H1 (cell line): Measurements from ENCODE around the gene TOM1L2. TPM values are rescaled to one million over a fixed set of nuclear protein-coding genes. Genes with fewer than 3 reads are reported as not detected.

Experiments used
- ATF3 ChIP-seq: IDR thresholded peaks from 2 replicates; pipeline ENCODE4 v1.6.1; 2011; ENCODE audit warnings: low read depth, mild to moderate bottlenecking, low read length; ENCODE audit not compliant: insufficient read depth
- CHD7 ChIP-seq: fragments of 300-600 bp; sonication (generic); IDR thresholded peaks from 2 replicates; pipeline ENCODE4 v1.7.1; 2012; ENCODE audit warnings: low read length, moderate library complexity, mild to moderate bottlenecking, inconsistent platforms; ENCODE audit not compliant: insufficient replicate concordance
- EP300 ChIP-seq, 2 experiments: IDR thresholded peaks; 1 replicate in 1 of 2; 2 replicates in 1 of 2; pipeline ENCODE4 v1.6.1; 2011 to 2012; ENCODE audit warnings: low read depth in 2 of 2, low read length in 2 of 2, mild to moderate bottlenecking in 2 of 2, borderline replicate concordance in 1 of 2, inconsistent platforms in 1 of 2, moderate library complexity in 1 of 2
- GABPA ChIP-seq: IDR thresholded peaks from 2 replicates; pipeline ENCODE4 v1.6.1; 2011; ENCODE audit warnings: mild to moderate bottlenecking, low read length, moderate library complexity, borderline replicate concordance; ENCODE audit not compliant: insufficient read depth
- RAD21 ChIP-seq, 2 experiments: IDR thresholded peaks in 1 of 2; conservative IDR thresholded peaks in 1 of 2; 2 replicates each; pipeline ENCODE4 v1.6.1; 2011; ENCODE audit warnings: low read depth in 2 of 2, low read length in 2 of 2, improper control_type of control experiment in 1 of 2, inconsistent platforms in 1 of 2, mild to moderate bottlenecking in 1 of 2, moderate library complexity in 1 of 2
- TBP ChIP-seq: IDR thresholded peaks from 2 replicates; pipeline ENCODE4 v1.6.1; 2011; ENCODE audit warnings: low read depth, low read length, improper control_type of control experiment
- USF2 ChIP-seq: IDR thresholded peaks from 2 replicates; pipeline ENCODE4 v1.6.1; 2011; ENCODE audit warnings: low read length, improper control_type of control experiment
- polyA plus RNA-seq, 7 experiments: library from polyadenylated mRNA; depleted of rRNA in 3 of 7; stranded (reverse) in 5 of 7; unstranded in 2 of 7; fragments of >200 nt in 5 of 7; fragments of 200-250 nt in 2 of 7; gene quantifications; 1 replicate in 5 of 7; 2 replicates in 1 of 7; 4 replicates in 1 of 7; pipeline versions ENCODE4 v1.2.1 to v1.2.3, GENCODE V29; 2011 to 2013; ENCODE audit warnings: missing spikeins in 2 of 7, mixed read lengths in 2 of 7
- total RNA-seq: library from RNA; stranded (reverse); fragmentation: NEBNext Ultra II Directional; extraction: Animal tissue kit (Norgen Biotek cat#: 25700); gene quantifications from 2 replicates; pipeline ENCODE4 v1.2.1, GENCODE V29; 2021

TOM1L2 gene
- total and polyA plus RNA-seq, 2 of the 8 experiments (the other 6 are each of a cell fraction or from before 2014, with no cell fraction given) = 2.0 to 3.4 TPM

- TF ChIP-seq ATF3 (no peak), CHD7 (no peak), GABPA (no peak), TBP (0 out of 2 replicates have a peak, but pooled peaks have one; percentile 16), RAD21 (IDR thresholded peaks at IDR 0.05 in 1 of 2, conservative IDR thresholded peaks at IDR 0.05 in 1 of 2; ENCODE audit: low read depth in 2 of 2, low read length in 2 of 2) (no peak), USF2 (no peak), EP300 (IDR thresholded peaks at IDR 0.05; ENCODE audit: borderline replicate concordance in 1 of 2, low read depth in 2 of 2, low read length in 2 of 2) (peak in 1 of 2 experiments; percentile 87; a peak in 2 of 3 replicates)
These were observed 148.6 kb downstream of the TOM1L2 start (continued) for GRCh38 chr17:17823433-17824118.
